Muscle layer of duodenum (tissue), 2 donors: ENCODE results near the gene VWA5B2.

Source experiments
- H3K27ac ChIP-seq: one replicate; pipeline ENCODE4 v1.7.0; 2013; ENCODE audit warnings: mild to moderate bottlenecking, low read length
- H3K27me3 ChIP-seq: one replicate; pipeline ENCODE4 v1.7.0; 2013; ENCODE audit warnings: low read depth, mild to moderate bottlenecking, control low read depth, low read length
- H3K36me3 ChIP-seq, 2 donors: one replicate each; pipeline ENCODE4 v1.7.0; 2013; ENCODE audit warnings: low read length in 2 of 2, control low read depth in 1 of 2, mild to moderate bottlenecking in 1 of 2; ENCODE audit not compliant: insufficient read depth in 2 of 2, control insufficient read depth in 1 of 2
- H3K4me1 ChIP-seq, 2 donors: one replicate each; pipeline ENCODE4 v1.7.0; 2013; ENCODE audit warnings: low read length in 2 of 2, mild to moderate bottlenecking in 2 of 2, control low read depth in 1 of 2, moderate library complexity in 1 of 2; ENCODE audit not compliant: insufficient read depth in 2 of 2, control insufficient read depth in 1 of 2
- H3K4me3 ChIP-seq, 2 donors: one replicate each; pipeline ENCODE4 v1.7.0; 2013; ENCODE audit warnings: low read length in 2 of 2, low read depth in 1 of 2, mild to moderate bottlenecking in 1 of 2
- H3K9me3 ChIP-seq, 2 donors: one replicate each; pipeline ENCODE4 v1.7.0; 2013; ENCODE audit warnings: low read length in 2 of 2, control low read depth in 1 of 2, mild to moderate bottlenecking in 1 of 2; ENCODE audit not compliant: control insufficient read depth in 1 of 2
- donor health status: healthy.

Gene VWA5B2

DNA sequence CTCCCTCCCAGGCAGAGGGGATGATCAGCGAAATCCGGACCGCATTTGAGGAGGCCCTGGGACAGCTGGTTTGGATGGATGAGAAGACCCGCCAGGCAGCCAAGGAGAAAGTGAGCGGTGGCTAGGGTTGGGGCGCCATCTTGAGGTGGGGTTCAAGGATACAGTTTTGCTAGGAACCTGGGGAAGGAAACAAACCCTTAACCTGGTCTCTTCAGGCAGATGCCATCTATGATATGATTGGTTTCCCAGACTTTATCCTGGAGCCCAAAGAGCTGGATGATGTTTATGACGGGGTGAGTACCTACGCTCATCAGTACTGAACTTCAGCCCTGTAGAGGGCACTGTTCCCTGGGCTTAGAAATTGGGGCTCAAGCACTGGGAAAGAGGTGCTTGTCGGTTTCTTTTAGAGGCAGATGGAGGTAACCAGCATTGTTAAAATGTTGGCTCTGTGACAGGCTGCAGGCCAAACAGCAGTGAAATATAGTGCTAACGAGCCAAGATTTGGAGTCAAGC lies 60.1 kb downstream of the VWA5B2 start:
- Histone ChIP-seq H3K4me1 (no peaks in the 10 kb centered on the region), H3K36me3 (no peaks in the 10 kb centered on the region), H3K27ac (no peak overlapping the region), H3K27me3 (no peaks in the 10 kb centered on the region), H3K9me3 (no peaks in the 10 kb centered on the region), H3K4me3 (no peak overlapping the region)

DNA sequence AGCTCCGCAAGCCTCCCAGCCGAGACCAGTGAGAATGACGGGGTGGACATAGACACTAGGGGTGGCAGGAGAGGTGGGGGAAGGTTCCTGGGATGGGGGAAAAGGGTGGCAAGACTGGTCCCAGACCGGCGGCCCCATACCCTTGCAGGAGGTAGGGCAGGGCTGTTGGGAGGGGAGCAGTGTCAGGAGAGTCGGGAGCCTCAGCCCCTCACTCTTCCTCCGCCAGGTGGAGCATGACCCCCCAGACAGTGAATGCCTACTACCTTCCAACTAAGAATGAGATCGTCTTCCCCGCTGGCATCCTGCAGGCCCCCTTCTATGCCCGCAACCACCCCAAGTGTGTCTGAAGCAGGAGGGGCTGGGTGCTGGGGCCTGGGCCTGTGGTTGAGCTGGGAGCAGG lies 60.9 kb downstream of the VWA5B2 start:
- no peaks in the 10 kb centered on the region for H3K27me3 ChIP-seq
- no peaks in the 10 kb centered on the region for H3K9me3 ChIP-seq
- H3K4me3 ChIP-seq: no peak overlapping the region
- H3K27ac ChIP-seq: no peak overlapping the region
- H3K4me1 ChIP-seq: no peaks in the 10 kb centered on the region
- no peaks in the 10 kb centered on the region for H3K36me3 ChIP-seq

DNA sequence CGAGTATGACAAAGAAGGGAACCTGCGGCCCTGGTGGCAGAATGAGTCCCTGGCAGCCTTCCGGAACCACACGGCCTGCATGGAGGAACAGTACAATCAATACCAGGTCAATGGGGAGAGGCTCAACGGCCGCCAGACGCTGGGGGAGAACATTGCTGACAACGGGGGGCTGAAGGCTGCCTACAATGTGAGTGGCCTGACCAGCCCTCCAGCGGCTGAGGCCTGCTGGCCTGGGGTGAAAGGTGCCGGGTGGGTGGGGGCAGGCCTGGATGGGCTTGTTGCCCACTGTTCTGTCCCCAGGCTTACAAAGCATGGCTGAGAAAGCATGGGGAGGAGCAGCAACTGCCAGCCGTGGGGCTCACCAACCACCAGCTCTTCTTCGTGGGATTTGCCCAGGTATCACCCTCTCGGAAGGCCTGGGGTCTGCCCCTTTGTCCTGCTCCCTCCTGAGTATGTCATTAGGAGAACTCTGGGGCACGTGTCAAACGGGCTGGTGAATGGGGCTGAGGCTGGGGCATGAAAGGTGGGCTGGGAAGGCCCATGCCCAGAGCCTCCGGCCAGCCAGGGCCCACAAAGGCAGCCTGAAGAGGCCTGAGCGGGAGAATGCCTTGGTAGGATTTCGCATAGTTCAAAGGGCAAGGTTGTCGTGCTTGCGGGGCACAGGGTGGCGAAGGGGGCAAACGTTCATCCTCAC lies 61.8 kb downstream of the VWA5B2 start:
- Histone ChIP-seq H3K9me3 (no peaks in the 10 kb centered on the region), H3K27ac (no peak overlapping the region), H3K27me3 (no peaks in the 10 kb centered on the region), H3K4me3 (no peak overlapping the region), H3K4me1 (no peaks in the 10 kb centered on the region), H3K36me3 (no peaks in the 10 kb centered on the region)
